B cell (primary cell): ENCODE measurements around the gene AK1.
"Not testable (repeated sequence)": the region's sequence is repeated elsewhere in the genome, so short reads cannot be mapped to it uniquely, and the experiment has no call there.

Experiments
- EZH2 ChIP-seq: IDR thresholded peaks from 2 replicates; pipeline ENCODE4 v1.6.1; 2012; ENCODE audit warnings: borderline replicate concordance, low read depth, mild to moderate bottlenecking, moderate library complexity, low read length; ENCODE audit not compliant: insufficient read depth, poor library complexity, severe bottlenecking
- TF ChIP-seq, protein P1 (sequence below): fragments of 200-600 bp; IDR thresholded peaks from one replicate; pipeline ENCODE4 v1.8.0; 2022; ENCODE audit warnings: antibody characterized with exemption, mild to moderate bottlenecking

DNA sequence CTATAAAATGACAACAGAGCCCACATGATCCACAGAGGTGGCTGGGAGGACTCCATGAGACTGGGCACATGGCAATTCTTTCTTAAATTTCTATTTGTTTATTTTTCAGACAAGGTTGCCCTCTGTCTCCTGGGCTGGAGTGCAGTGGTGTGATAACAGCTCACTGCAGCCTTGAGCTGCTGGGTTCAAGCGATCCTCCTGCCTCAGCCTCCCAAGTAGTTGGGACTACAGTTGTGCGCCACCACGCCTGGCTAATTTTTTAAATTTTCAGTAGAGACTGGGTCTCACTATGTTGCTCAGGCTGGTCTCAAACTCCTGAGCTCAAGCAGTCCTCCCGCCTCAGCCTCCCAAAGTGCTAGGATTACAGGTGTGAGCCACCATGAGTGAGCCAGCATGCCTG is 31.9 kb downstream of the AK1 start:
- TF ChIP-seq, protein P1, sequence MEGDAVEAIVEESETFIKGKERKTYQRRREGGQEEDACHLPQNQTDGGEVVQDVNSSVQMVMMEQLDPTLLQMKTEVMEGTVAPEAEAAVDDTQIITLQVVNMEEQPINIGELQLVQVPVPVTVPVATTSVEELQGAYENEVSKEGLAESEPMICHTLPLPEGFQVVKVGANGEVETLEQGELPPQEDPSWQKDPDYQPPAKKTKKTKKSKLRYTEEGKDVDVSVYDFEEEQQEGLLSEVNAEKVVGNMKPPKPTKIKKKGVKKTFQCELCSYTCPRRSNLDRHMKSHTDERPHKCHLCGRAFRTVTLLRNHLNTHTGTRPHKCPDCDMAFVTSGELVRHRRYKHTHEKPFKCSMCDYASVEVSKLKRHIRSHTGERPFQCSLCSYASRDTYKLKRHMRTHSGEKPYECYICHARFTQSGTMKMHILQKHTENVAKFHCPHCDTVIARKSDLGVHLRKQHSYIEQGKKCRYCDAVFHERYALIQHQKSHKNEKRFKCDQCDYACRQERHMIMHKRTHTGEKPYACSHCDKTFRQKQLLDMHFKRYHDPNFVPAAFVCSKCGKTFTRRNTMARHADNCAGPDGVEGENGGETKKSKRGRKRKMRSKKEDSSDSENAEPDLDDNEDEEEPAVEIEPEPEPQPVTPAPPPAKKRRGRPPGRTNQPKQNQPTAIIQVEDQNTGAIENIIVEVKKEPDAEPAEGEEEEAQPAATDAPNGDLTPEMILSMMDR, result not testable (repeated sequence)
- not testable (repeated sequence) for TF ChIP-seq EZH2
